ENCODE measurements around the gene FPR2. TPM values are rescaled to one million over a fixed set of nuclear protein-coding genes. Genes with fewer than 3 reads are reported as not detected.
A peak's percentile ranks its signal among the peaks of the same experiment; 100 is the strongest.

The FPR2 gene
- total and polyA plus RNA-seq, 3 donors from 2014 or later: 0.19 to 1.3 (median 0.31) TPM

GRCh38 chr19:51722492-51722891 is 38.5 kb upstream of the FPR2 start:
- WGBS, 2 donors: 87 to 93% methylated on average over 2 of the region's 2 CpGs
- no peak overlapping the region for H3K27ac ChIP-seq
- intact Hi-C loops (cut with DNase I; ENCODE audit: low total_unique reads): no loop called here
- H3K4me3 ChIP-seq: no peak overlapping the region
- H3K4me1 ChIP-seq: peaks cover 2% of the 10 kb centered on the region
- TF ChIP-seq CTCF (IDR thresholded peaks at IDR 0.05) (no peak), POLR2A (IDR thresholded peaks at IDR 0.05) (no peak)
- no peaks in the 10 kb centered on the region for H3K9me3 ChIP-seq
- no peak for DNase-seq
- no peaks in the 10 kb centered on the region for H3K27me3 ChIP-seq
- H3K36me3 ChIP-seq (ENCODE audit: low read depth, missing control alignments): no peaks in the 10 kb centered on the region

GRCh38 chr19:51724543-51724942 is 36.4 kb upstream of the FPR2 start:
- no peak overlapping the region for H3K4me3 ChIP-seq
- intact Hi-C loops (cut with DNase I; ENCODE audit: low total_unique reads): no loop called here
- H3K27ac ChIP-seq: no peak overlapping the region
- H3K36me3 ChIP-seq (ENCODE audit: low read depth, missing control alignments): no peaks in the 10 kb centered on the region
- WGBS, 2 donors: 40 to 60% methylated on average over 15 of the region's 15 CpGs
- H3K4me1 ChIP-seq: no peaks in the 10 kb centered on the region
- no peaks in the 10 kb centered on the region for H3K27me3 ChIP-seq
- no peaks in the 10 kb centered on the region for H3K9me3 ChIP-seq
- TF ChIP-seq POLR2A (IDR thresholded peaks at IDR 0.05) (no peak), CTCF (IDR thresholded peaks at IDR 0.05) (no peak)
- peak; percentile 33 for DNase-seq

- Histone ChIP-seq H3K27ac (no peak overlapping the region), H3K9me3 (no peaks in the 10 kb centered on the region), H3K27me3 (no peaks in the 10 kb centered on the region), H3K4me1 (no peaks in the 10 kb centered on the region), H3K36me3 (ENCODE audit: low read depth, missing control alignments) (no peaks in the 10 kb centered on the region), H3K4me3 (no peak overlapping the region)
- TF ChIP-seq POLR2A (IDR thresholded peaks at IDR 0.05): no peak
- TF ChIP-seq CTCF (IDR thresholded peaks at IDR 0.05): no peak
- DNase-seq: peak; percentile 27
- WGBS, 2 donors: 49 to 89% methylated on average over 6 to 14 of the region's 14 CpGs
- intact Hi-C loops (cut with DNase I; ENCODE audit: low total_unique reads): no loop called here
Observed at GRCh38 chr19:51726049-51726448, 34.9 kb upstream of the FPR2 start.

- H3K4me1 ChIP-seq: no peaks in the 10 kb centered on the region
- DNase-seq: no peak
- intact Hi-C loops (cut with DNase I; ENCODE audit: low total_unique reads): no loop called here
- no peaks in the 10 kb centered on the region for H3K9me3 ChIP-seq
- TF ChIP-seq CTCF (IDR thresholded peaks at IDR 0.05) (no peak), POLR2A (IDR thresholded peaks at IDR 0.05) (no peak)
- H3K36me3 ChIP-seq (ENCODE audit: low read depth, missing control alignments): no peaks in the 10 kb centered on the region
- H3K4me3 ChIP-seq: no peak overlapping the region
- 77 to 87% methylated on average over 7 of the region's 7 CpGs for WGBS, 2 donors
- no peak overlapping the region for H3K27ac ChIP-seq
- no peaks in the 10 kb centered on the region for H3K27me3 ChIP-seq
Observed at GRCh38 chr19:51727349-51727880, 33.6 kb upstream of the FPR2 start.

- no peaks in the 10 kb centered on the region for H3K4me1 ChIP-seq
- TF ChIP-seq CTCF (IDR thresholded peaks at IDR 0.05): no peak
- no peak for TF ChIP-seq POLR2A (IDR thresholded peaks at IDR 0.05)
- 54 to 67% methylated on average over 2 of the region's 2 CpGs for WGBS, 2 donors
- no peak for DNase-seq
- H3K27me3 ChIP-seq: no peaks in the 10 kb centered on the region
- intact Hi-C loops (cut with DNase I; ENCODE audit: low total_unique reads): no loop called here
- H3K36me3 ChIP-seq (ENCODE audit: low read depth, missing control alignments): no peaks in the 10 kb centered on the region
- H3K9me3 ChIP-seq: no peaks in the 10 kb centered on the region
- no peak overlapping the region for H3K27ac ChIP-seq
- H3K4me3 ChIP-seq: no peak overlapping the region
Observed at GRCh38 chr19:51729781-51730180, 31.2 kb upstream of the FPR2 start.
